ENCODE data around the gene NT5C2.
"Not testable (repeated sequence)": the region's sequence is repeated elsewhere in the genome, so short reads cannot be mapped to it uniquely, and the experiment has no call there.

The NT5C2 gene

DNA sequence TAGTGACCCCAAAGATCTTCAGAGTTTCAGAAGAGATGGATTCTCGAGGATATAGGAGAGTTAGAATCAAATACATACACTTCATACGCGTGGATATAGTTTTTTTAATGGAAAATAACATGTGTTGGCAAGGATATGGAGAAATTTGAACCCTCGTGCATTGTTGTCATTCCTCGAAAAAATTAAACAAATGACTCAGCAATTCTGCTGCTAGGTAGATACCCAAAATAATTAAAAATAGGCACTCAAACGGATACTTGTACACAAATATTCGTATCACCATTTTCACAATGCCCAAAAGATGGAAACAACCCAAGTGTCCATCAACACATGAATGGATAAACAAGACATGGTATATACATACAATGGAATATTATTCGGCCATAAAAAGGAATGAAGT is 5.6 kb upstream of the NT5C2 start:
- DNase-seq: no peak

DNA sequence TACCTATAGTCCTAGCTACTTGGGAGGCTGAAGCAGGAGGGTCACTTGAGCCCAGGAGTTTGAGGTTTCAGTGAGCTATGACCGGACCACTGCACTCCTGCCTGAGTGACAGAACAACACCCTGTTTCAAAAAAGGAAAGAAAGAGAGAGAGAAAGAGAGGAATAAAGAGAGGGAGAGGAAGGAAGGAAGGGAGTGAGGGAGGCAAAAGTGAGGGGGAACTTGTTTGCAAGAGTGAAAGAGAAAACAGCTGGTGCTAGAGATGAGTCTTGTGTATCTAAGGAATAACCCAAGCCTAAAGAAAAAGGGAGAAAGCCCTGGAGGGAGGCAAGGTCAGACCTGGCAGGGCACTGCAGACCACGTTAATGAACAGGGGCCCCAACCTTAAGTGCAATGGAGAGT is 4.8 kb upstream of the NT5C2 start:
- DNase-seq: no peak

DNA sequence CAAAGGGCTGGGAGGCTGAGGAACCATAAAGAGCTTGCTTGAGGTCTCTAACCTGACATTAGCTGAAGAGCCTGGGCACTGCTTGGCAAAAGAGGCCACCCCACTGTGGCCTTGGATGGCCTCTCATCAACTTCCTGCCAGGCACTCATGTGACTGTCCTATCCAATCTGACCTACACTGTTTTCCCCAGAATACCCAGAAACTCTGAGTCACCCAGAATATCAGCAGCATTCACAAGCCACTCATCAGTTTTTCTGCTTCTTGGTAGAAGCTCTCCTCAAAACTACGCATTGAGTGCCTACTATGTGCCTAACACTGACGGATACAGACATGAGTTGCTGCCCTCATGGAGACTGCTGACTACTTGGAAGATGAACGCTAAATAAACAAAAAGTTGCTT is 4.1 kb upstream of the NT5C2 start:
- no peak for DNase-seq

DNA sequence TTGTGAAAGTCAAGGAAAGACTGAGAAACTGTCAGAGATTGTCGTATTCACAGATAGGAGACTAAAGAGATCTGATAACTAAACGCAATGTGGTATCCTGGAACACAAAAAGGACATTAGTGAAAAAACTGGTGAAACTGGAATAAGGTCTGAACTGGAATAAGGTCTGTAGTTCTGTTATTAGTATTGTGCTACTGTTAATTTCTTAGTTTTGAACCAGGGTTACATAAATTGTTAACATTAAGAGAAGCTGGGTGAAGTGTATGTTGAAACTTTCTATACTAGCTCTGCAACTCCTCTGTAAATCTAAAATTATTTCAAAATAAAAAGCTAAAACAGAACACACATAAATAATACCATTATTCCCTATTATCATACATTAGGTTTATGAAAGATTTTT is 3.4 kb upstream of the NT5C2 start:
- DNase-seq: no peak

DNA sequence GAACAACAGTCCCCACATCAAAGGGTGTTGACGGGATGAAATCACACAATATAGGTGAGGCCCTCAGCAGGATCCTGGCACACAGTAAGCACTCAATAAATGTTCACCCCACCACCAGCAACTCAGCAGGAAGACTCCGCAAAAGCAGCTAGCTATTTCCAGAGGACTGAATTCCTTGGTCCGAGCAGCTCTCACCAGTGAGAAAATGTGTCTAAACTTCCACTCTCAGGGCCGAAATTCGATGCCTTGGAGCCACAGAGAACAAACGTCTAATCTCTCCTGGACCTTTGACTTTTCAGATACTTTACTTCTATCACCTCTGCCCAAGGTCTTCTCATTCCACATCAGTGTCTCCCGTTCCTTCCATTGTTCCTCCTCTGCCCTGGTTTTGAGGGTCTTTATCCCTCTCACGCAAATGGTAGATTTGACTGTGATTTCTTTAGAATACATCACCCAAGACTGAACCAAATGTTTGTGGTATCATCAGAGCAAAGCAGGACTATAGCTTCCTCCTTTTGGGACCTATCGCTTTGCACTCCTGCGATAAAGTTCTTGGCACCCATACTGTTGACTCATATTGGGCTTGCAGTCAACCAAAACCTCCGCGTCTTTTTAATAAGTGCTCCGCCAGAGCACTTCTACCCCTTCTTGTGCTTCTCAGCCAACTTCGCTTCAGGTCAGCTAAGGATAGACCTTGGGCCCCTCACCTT is 903 bp upstream of the NT5C2 start:
- no peak for DNase-seq

DNA sequence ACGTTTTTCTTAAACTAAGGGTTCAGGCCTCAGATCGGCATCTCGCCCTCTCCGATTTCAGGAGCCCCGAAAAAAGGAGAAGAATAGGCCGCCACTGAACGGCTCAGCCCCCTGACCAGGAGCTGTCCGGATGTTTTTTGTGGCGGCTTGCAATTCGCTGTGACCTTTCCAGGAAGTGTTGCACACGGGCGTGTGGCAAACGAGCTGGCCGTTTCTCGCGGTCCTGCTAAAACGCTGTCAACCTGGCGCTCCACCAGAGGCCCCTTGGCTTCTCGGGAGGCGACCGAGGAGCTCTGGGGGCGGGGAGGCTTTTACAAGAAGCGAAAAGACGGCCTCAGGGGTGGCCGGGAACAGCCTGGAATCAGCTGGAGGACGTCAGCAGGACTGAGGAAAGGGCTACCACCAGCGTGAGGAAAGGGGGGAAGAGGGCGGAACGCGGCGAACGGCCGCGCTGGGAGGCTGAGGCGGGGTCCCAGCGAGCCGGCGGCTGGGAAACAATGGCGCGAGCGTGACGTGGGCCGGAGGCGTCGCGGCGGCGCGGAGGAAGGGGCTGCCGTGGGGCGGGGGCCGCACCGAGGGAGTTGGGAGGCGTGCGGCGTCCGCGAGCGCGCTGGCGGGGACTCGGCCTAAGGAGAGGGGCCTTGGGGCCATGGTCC is 493 bp downstream of the NT5C2 start:
- no peak for DNase-seq

DNA sequence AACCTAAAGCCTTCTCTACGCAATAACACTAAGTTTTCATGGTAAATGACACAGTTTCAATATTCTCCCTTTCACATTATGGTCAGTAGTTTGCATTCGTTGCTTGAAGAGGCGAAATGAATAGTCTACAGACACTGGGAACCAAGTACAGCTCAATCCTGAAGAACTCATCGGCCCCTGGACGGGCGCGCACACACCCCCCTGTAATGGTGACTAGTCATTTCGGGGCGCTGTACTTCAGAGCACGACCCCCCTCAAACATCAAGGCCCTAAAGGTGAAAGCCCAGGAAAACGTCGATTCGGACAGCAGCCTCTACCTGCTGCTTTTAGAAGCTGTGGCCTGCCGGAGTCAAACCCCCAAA is 1.0 kb downstream of the NT5C2 start:
- no peak for DNase-seq

DNA sequence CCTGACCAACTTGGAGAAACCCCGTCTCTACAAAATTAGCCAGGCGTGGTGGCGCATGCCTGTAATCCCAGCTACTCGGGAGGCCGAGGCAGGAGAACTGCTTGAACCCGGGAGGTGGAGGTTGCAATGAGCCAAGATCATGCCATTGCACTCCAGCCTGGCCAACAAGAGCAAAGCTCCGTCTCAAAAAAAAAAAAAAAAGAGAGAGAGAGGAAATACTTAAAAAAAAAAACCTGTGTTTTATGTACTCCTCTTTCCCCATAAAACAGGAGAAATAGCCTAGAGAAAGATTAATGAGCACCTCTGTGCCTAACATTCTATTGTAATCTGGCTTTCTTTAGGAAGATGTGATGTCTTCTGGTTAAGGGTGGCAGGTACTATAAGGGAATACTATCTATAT is 1.9 kb downstream of the NT5C2 start:
- not testable (repeated sequence) for DNase-seq

DNA sequence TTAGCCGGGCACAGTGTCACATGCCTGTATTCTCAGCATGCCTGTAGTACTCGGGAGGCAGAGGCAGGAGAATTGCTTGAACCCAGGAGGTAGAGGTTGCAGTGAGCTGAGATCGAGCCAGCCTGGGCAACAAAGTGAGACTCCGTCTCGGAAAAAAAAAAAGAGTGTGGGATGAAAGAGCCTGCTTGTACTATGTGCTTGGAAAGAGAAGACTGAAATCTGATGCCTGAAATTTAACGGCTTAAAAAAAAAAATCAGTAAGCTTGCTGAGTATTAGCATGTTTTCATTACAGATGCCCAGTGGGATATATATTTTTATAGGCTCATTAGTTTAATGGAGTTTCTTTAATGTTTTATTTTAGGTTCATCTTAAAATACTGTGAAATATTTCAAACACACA is 4.2 kb downstream of the NT5C2 start:
- DNase-seq: no peak

DNA sequence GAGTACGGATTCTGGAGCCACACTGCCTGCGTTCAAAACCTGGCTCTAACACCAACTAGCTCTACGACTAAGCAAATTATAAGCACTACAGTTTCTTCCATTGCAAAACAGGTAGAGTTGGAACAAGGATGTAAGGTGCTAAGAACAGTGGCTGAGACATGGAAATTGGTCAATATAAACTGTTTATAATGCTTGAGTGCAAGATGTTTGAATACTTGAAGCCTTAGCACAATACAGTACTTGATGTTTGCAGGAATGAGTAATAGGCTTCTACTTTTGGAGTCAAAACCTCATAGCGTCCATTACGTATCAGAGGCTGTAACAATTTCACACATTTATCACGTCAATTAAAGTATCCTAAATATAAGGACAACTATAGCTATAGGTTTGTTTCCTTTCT is 6.9 kb downstream of the NT5C2 start:
- DNase-seq: no peak

DNA sequence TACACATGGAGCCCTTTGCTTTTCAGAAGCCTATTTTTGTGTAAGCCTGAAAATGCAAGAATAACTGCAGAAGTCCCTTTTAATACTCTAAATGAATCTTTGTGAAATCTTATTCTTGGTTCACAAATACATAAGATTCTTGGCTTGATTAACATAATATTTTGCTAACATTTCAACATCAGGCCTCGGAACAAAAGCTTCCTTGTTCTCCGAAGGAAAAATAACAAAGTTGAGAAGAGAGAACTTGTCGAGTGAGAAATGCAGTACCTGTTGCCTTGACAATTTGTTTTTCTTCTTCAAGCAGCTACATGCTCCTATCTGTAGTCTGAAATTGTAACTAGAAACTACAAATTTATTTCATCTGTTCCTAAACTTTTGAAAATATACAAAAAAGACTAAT is 8.5 kb downstream of the NT5C2 start:
- no peak for DNase-seq

DNA sequence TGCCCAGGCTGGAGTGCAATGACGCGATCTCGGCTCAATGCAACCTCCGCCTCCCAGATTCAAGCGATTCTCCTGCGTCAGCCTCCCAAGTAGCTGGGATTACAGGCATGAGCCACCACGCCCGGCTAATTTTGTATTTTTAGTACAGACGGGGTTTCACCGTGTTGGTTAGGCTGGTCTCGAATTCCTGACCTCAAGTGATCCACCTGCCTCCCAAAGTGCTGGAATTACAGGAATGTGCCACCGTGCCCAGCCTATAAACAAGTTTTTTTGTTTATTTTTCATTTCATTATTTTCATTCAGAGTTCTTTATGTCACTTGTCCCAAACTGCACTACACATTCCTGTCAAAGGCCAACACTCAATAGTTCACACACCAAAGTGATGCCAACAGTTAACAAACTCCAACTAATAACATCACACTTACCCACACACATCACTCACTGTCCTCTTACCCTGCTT is 9.1 kb downstream of the NT5C2 start:
- not testable (repeated sequence) for DNase-seq

DNA sequence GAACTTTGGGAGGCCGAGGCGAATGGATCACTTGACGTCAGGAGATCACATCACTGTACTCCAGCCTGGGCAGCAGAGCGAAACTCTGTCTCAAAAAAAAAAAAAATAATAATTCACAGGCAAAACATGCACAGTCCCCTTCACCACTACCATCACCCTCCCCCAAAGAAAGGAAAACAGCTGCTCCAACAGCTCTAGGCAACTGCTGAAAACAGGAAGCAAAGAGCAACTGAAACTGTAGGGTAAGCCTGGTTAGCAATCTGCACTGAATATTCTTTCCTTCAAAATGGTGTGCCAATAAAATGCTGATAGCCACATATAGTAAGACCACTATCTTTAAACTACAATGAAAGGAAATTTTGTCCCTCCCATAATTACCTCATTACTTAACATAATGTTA is 11.8 kb downstream of the NT5C2 start:
- DNase-seq: no peak

DNA sequence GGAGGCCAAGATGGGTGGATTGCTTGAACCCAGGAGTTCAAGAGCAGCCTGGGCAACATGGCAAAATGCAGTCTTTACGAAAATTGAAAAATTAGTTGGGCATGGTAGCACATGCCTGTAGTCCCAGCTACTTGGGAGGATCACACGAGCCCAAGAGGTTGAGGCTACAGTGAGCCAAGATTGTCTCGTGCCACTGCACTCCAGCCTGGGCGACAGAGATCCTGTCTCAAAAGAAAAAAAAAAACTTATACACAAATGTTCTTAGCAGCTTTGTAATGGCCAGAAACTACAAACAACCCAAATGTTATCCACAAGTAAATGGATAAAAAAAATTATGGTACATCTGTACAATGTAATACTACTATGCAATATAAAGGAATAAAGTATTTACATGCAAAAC is 12.6 kb downstream of the NT5C2 start:
- no peak for DNase-seq

DNA sequence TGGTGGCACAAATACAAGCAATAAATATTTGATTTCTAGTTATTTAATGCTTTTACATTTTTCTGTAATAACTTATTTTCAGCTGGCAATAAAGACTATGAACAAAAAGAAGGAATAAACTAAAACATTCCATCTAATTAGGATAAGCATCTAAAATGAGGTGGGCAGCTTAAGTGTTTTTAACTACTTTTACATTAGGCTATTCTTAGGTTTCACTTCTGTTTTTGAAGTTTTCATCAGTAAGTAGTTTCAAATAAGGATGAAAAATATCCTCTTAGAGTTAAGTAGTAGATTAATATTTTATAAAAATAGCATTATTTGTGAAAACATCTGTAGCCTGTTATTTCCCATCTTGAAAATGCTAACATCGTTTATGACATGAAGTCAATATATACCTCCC is 15.9 kb downstream of the NT5C2 start:
- DNase-seq: no peak

DNA sequence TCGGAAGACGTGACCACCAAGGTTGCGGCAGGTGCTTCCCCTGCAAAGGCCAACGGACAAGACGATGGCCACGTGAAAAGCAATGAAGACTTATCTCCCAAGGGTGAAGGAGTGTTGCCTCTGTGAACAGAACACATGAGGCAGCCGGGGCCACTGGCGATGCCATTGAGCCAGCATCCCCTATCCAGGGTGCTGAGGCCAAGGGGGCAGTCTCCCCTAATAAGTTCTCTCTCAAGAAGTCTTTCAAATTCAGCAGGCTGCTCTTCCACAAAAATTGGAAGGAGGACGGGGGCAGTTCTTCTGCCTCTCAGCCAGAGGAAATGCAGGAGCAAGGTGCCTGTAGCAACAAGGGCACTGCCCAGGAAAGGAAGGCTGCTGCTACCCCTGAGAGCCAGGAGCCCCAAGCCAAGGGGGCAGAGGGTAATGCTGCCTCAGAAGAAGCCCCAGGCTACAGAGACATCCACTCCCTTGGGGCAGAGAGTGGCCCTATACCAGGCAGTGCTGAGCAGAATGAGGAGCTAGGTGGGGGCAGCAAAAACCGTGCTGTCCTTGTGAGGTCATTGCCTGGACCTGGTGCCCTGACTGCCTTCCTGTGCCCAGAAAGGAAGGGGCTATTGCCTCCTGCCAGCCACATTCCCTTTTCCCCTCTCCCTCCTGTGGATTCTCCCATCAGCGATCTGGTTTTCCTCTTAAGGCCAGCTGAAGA is 17.3 kb downstream of the NT5C2 start:
- no peak for DNase-seq

DNA sequence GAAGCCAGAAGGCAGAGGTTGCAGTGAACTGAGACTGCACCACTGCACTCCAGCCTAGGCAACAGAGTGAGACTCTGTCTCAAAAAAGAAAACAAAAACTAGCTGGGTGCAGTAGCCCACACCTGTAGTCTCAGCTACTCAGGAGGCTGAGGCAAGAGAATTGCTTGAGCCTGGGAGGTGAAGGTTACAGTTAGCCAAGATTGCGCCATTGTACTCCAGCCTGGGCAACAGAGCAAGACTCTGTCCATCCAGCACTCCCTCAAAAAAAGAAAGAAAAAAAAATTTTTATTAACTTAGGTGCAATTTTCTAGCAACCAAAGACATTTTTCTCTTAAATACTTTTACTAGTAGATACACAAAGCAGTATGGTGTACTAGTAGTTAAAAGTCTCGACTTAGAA is 18.7 kb downstream of the NT5C2 start:
- not testable (repeated sequence) for DNase-seq

DNA sequence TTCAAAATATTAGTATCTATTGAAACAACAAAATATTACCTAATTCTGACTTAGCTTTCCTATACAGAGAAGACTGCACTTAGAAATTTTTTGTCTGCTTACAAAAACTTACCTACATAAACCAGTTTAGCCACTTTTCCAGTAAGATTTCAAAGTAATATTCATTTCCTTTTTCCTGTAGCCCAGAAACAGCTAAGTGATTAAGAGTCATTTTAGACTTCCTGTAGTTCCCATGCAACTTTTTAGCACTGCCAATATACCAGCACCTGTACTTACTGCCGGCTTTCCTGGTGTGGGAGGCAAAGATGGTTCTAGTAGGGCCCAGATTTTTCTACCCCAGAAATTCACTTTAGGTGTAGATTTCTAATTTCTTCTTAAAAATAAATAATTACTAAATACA is 21.8 kb downstream of the NT5C2 start:
- DNase-seq: no peak

DNA sequence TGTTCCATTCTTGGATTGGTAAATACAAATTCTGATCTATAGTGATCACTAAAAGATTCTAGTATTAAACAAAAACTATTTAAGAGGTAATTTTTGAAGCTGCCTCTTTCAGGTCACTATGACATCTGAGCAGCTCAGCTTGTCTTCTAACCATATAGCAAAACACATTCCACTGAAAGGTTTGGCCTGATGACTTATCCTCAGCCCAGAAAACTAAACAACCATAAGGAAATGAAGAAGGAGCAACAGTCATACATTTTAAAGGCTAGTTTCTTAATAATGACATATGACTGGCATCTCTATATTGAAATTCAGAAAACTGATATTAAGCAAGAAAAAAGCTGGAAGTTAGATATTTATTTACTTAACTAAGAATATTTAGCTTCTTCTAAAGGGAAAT is 24.6 kb downstream of the NT5C2 start:
- no peak for DNase-seq

DNA sequence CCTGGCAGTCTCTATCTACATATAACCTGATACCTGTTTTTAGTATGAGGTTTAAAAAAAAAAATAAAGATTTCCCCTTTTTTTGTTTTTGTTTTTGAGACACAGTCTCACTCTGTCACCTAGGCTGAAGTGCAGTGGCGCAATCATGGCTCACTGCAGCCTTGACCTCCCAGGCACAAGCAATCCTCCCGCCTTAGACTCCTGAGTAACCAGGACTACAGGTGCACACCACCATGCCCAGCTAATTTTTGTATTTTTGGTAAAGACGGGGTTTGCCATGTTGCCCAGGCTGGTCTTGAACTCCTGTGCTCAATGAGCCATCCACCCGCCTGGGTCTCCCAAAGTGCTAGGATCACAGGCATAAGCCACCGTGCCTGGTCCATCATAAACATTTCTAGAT is 25.5 kb downstream of the NT5C2 start:
- not testable (repeated sequence) for DNase-seq

DNA sequence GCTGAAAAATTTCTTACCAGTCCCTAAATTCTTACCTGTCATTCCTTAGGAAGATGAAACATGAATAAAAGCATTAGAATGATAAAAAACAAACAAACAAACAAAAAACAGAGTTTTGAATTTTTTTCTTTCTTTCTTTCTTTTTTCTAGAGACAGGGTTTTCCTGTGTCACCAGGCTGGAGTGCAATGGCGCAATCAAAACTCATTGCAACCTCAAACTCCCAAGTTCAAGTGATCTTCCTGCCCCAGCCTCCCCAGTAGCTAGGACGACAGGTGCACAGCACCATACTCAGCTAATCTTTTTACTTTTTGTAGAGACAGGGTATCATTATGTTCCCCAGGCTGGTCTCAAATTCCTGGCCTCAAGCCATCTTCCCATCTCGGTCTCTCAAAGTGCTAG is 26.5 kb downstream of the NT5C2 start:
- no peak for DNase-seq

DNA sequence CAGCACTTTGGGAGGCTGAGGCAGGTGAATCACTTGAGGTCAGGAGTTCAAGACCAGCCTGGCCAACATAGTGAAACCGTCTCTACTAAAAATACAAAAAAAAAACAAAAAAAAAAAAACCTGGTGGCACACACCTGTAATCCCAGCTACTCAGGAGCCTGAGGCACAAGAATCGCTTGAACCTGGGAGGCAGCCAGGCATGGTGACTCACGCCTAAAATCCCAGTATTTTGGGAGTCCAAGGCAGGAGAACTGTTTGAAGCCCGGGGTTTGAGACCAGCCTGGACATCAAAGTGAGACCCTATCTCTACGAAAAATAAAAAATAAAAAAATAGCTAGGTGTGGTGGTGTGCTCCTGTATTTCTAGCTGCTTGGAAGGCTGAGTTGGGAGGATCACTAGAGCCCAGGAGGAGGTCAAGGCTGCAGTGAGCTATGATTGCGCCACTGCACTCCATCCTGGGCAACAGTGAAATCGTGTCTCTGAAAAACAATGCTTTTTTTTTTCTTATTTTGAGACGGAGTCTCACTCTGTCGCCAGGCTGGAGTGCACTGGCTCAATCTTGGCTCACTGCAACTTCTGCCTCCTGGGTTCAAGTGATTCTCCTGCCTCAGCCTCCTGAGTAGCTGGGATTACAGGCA is 29.2 kb downstream of the NT5C2 start:
- not testable (repeated sequence) for DNase-seq

DNA sequence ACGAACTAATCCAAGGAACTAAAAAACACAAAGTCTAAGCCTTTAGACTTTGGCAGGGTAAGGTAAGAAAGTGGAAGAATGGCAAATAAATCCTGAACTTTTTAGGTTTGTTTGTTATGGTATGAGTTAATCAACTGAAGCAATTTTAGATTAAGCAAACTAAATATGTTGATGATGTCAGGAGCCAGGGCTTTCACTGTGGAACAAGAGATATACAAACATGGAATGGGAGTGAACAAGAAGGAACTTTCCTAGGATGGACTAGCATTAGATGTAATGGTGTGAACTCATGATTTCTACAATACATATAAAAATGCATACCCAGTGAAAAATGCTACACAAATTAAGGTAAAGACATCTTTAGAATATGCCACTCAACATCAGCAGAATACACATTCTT is 35.8 kb downstream of the NT5C2 start:
- DNase-seq: no peak
